ENCODE results near the gene STK4.

The STK4 gene

GRCh38 chr20:45044601-45045000 is 78.3 kb downstream of the STK4 start:
- TF ChIP-seq CTCF (IDR thresholded peaks at IDR 0.05) (no peak), ZFX (IDR thresholded peaks at IDR 0.05; ENCODE audit: borderline replicate concordance) (no peak)
- H3K27ac ChIP-seq = no peak overlapping the region

GRCh38 chr20:45047581-45048119 is 81.3 kb downstream of the STK4 start:
- TF ChIP-seq ZFX (IDR thresholded peaks at IDR 0.05; ENCODE audit: borderline replicate concordance) = no peak
- no peak for TF ChIP-seq CTCF (IDR thresholded peaks at IDR 0.05)
- no peak overlapping the region for H3K27ac ChIP-seq

GRCh38 chr20:45049438-45049837 is 83.1 kb downstream of the STK4 start:
- H3K27ac ChIP-seq = no peak overlapping the region
- TF ChIP-seq CTCF (IDR thresholded peaks at IDR 0.05) (no peak), ZFX (IDR thresholded peaks at IDR 0.05; ENCODE audit: borderline replicate concordance) (no peak)

GRCh38 chr20:45049904-45050471 is 83.7 kb downstream of the STK4 start:
- no peak for TF ChIP-seq CTCF (IDR thresholded peaks at IDR 0.05)
- no peak for TF ChIP-seq ZFX (IDR thresholded peaks at IDR 0.05; ENCODE audit: borderline replicate concordance)
- H3K27ac ChIP-seq = no peak overlapping the region

- H3K27ac ChIP-seq = no peak overlapping the region
These were observed 85.1 kb downstream of the STK4 start for GRCh38 chr20:45051204-45052060.

GRCh38 chr20:45052698-45053429 is 86.6 kb downstream of the STK4 start:
- TF ChIP-seq ZFX (IDR thresholded peaks at IDR 0.05; ENCODE audit: borderline replicate concordance) (no peak), CTCF (IDR thresholded peaks at IDR 0.05) (no peak)
- no peak overlapping the region for H3K27ac ChIP-seq

More at GRCh38 chr20:45051204-45052060, 85.1 kb downstream of the STK4 start:
- no peak for TF ChIP-seq CTCF (IDR thresholded peaks at IDR 0.05)
